C4-2B (cell line): ENCODE data around the gene LAIR2.

ENCODE experiments used
- CTCF ChIP-seq: fragments of 450-650 bp; conservative IDR thresholded peaks from 2 replicates; pipeline ENCODE4 v1.5.1; 2017; ENCODE audit warnings: mild to moderate bottlenecking
- ZFX ChIP-seq: fragments of 450-650 bp; IDR thresholded peaks from 2 replicates; pipeline ENCODE4 v1.6.1; 2017

- TF ChIP-seq CTCF (no peak), ZFX (no peak)
These were observed at the start of gene LAIR2 for GRCh38 chr19:54502518-54503048.
